Naive thymus-derived CD4-positive, alpha-beta T cell (primary cell): ENCODE measurements around the gene U2AF2. TPM values are rescaled to one million over a fixed set of nuclear protein-coding genes. Genes with fewer than 3 reads are reported as not detected.

Experiments used
- ATAC-seq: fragments of 150-1000 bp; cut with Tn5 transposase; 2 replicates; pipeline ENCODE4 v1.10.0; 2021; ENCODE audit warnings: mild to moderate bottlenecking, moderate library complexity
- CTCF ChIA-PET: fragments of 350-600 bp; sonication (Branson Sonifier 250); formaldehyde crosslinking; loops from one replicate; lab custom pipeline; 2021; ENCODE audit warnings: antibody characterized with exemption; lab: Charles Lee
- POLR2A ChIA-PET: fragments of 350-600 bp; sonication (Branson Sonifier 250); formaldehyde crosslinking; loops from one replicate; lab custom pipeline; 2021; ENCODE audit warnings: antibody characterized with exemption, inconsistent platforms; lab: Charles Lee
- DNase-seq, 9 donors: peaks; one replicate each; pipeline versions ENCODE4 v3.0.0 to v3.0.0-alpha.2; 2020 to 2022; ENCODE audit warnings: mixed read lengths in 1 of 9
- H3K27ac ChIP-seq: one replicate; pipeline ENCODE4 v1.7.0; 2013; ENCODE audit warnings: mild to moderate bottlenecking, low read depth, low read length, moderate library complexity
- H3K27me3 ChIP-seq, 2 donors: one replicate each; pipeline ENCODE4 v1.7.0; 2013; ENCODE audit warnings: low read length in 2 of 2, mild to moderate bottlenecking in 2 of 2, moderate library complexity in 2 of 2; ENCODE audit not compliant: control insufficient read depth in 2 of 2, insufficient read depth in 2 of 2
- H3K36me3 ChIP-seq, 3 experiments: 1 replicate in 2 of 3; 2 replicates in 1 of 3; pipeline ENCODE4 v1.7.0; 2013; ENCODE audit warnings: low read length in 3 of 3, mild to moderate bottlenecking in 3 of 3, moderate library complexity in 1 of 3; ENCODE audit not compliant: insufficient read depth in 3 of 3, control insufficient read depth in 2 of 3
- H3K4me1 ChIP-seq, 2 donors: one replicate each; pipeline ENCODE4 v1.7.0; 2013; ENCODE audit warnings: low read length in 2 of 2, mild to moderate bottlenecking in 2 of 2, moderate library complexity in 1 of 2; ENCODE audit not compliant: control insufficient read depth in 2 of 2, insufficient read depth in 2 of 2
- H3K4me3 ChIP-seq: 2 replicates; pipeline ENCODE4 v1.7.0; 2013; ENCODE audit warnings: mild to moderate bottlenecking, low read length
- H3K9me3 ChIP-seq, 3 experiments: 1 replicate in 2 of 3; 2 replicates in 1 of 3; pipeline ENCODE4 v1.7.0; 2013; ENCODE audit warnings: low read length in 3 of 3; ENCODE audit not compliant: control insufficient read depth in 2 of 3
- H3K27ac Mint-ChIP-seq, 9 donors: one replicate each; pipeline ENCODE4 v1.8.0; 2020 to 2022; ENCODE audit warnings: mixed read lengths in 9 of 9, mild to moderate bottlenecking in 8 of 9, moderate library complexity in 5 of 9, inconsistent platforms in 2 of 9
- H3K27me3 Mint-ChIP-seq, 5 donors: one replicate each; pipeline ENCODE4 v1.8.0; 2021 to 2022; ENCODE audit warnings: mixed read lengths in 5 of 5, mild to moderate bottlenecking in 1 of 5
- H3K36me3 Mint-ChIP-seq, 5 donors: one replicate each; pipeline ENCODE4 v1.8.0; 2020 to 2022; ENCODE audit warnings: mixed read lengths in 5 of 5, mild to moderate bottlenecking in 3 of 5, inconsistent platforms in 1 of 5
- H3K4me1 Mint-ChIP-seq, 7 donors: one replicate each; pipeline ENCODE4 v1.8.0; 2020 to 2022; ENCODE audit warnings: mixed read lengths in 7 of 7, mild to moderate bottlenecking in 3 of 7, inconsistent platforms in 1 of 7
- H3K4me3 Mint-ChIP-seq, 10 donors: one replicate each; pipeline ENCODE4 v1.8.0; 2020 to 2022; ENCODE audit warnings: mild to moderate bottlenecking in 10 of 10, mixed read lengths in 10 of 10, moderate library complexity in 6 of 10, inconsistent platforms in 2 of 10
- H3K9me3 Mint-ChIP-seq, 11 donors: one replicate each; pipeline ENCODE4 v1.8.0; 2020 to 2022; ENCODE audit warnings: mixed read lengths in 11 of 11, mild to moderate bottlenecking in 4 of 11, inconsistent platforms in 1 of 11, moderate library complexity in 1 of 11
- intact Hi-C, 2 donors: fragments of 100-400 bp; cut with micrococcal nuclease; formaldehyde crosslinking; loops; one replicate each; pipeline ENCODE4 v1.15.1; 2023
- polyA plus RNA-seq, 2 donors: library from polyadenylated mRNA; unstranded; fragments of 300-500 nt; fragmentation: Illumina TruSeq; gene quantifications; one replicate each; pipeline ENCODE4 v1.2.3, GENCODE V29; 2021
- total RNA-seq, 6 experiments: library from RNA in 5 of 6; stranded (reverse) in 5 of 6; gene quantifications; 1 replicate in 5 of 6; 2 replicates in 1 of 6; pipeline ENCODE4 v1.2.3 and lab custom pipeline; 2021 to 2026

U2AF2 gene
- total and polyA plus RNA-seq, 7 experiments from 2014 or later: 5.7 to 284 (median 256) TPM

GRCh38 chr19:55697698-55698097 lies 42.9 kb downstream of the U2AF2 start:
- peaks cover 0 to 58% (median 0%) of the 10 kb centered on the region in 3 experiments for H3K36me3 ChIP-seq
- peaks cover 0 to 19% (median 8%) of the 10 kb centered on the region in 5 donors for H3K36me3 Mint-ChIP-seq
- no peaks in the 10 kb centered on the region for H3K4me1 ChIP-seq
- H3K27ac ChIP-seq: no peak overlapping the region
- CTCF ChIA-PET: no interaction called here
- no peak overlapping the region for H3K4me3 Mint-ChIP-seq
- H3K27me3 Mint-ChIP-seq: no peaks in the 10 kb centered on the region
- intact Hi-C loops: no loop called here
- no peak overlapping the region for H3K4me3 ChIP-seq
- ATAC-seq (no peak), DNase-seq (no peak)
- H3K9me3 ChIP-seq: no peaks in the 10 kb centered on the region
- H3K9me3 Mint-ChIP-seq: peaks cover 0 to 1% (median 0%) of the 10 kb centered on the region in 11 donors
- H3K27me3 ChIP-seq: no peaks in the 10 kb centered on the region
- POLR2A ChIA-PET: interaction anchor here (1.1 kb wide), 1 partner anchor 27 kb away, joined by 3 read pairs; no protein-coding TSS in a partner anchor
- peaks cover 0 to 7% (median 0%) of the 10 kb centered on the region in 7 donors for H3K4me1 Mint-ChIP-seq
- peak overlapping the region in 2 of 9 donors; percentile 14 to 74 for H3K27ac Mint-ChIP-seq

DNA sequence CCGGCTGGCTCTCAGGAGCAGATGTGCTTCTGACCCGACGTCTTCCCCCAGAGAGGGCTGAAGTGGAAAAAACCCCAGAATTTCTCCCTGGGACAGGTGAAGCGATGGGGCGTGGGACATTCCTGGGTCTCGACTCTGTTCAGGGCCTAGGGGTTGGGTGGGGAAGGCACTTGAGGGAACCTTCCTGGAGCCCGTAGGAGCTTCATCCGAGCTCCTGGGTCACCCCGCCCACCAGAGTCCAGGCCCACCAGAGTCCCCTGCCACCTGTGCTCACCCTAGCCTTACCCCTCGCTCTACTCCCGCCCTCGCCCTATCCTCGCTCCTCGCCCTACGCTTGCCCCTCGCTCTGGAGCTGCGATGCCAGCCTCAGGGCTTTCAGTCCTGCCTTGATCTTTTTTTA lies 43.4 kb downstream of the U2AF2 start:
- Histone ChIP-seq H3K36me3 (peaks cover 0 to 52% (median 0%) of the 10 kb centered on the region in 3 experiments), H3K27ac (no peak overlapping the region), H3K4me3 (no peak overlapping the region), H3K27me3 (no peaks in the 10 kb centered on the region), H3K4me1 (no peaks in the 10 kb centered on the region), H3K9me3 (no peaks in the 10 kb centered on the region)
- Mint-ChIP-seq H3K36me3 (peaks cover 0 to 16% (median 8%) of the 10 kb centered on the region in 5 donors), H3K27ac (no peak overlapping the region), H3K27me3 (no peaks in the 10 kb centered on the region), H3K4me1 (peaks cover 0 to 7% (median 0%) of the 10 kb centered on the region in 7 donors), H3K4me3 (no peak overlapping the region), H3K9me3 (peaks cover 0 to 1% (median 0%) of the 10 kb centered on the region in 11 donors)
- ATAC-seq (no peak), DNase-seq (no peak)
- ChIA-PET POLR2A (interaction anchor here (1.1 kb wide), 1 partner anchor 27 kb away, joined by 3 read pairs; no protein-coding TSS in a partner anchor), CTCF (no interaction called here)
- intact Hi-C loops: no loop called here

DNA sequence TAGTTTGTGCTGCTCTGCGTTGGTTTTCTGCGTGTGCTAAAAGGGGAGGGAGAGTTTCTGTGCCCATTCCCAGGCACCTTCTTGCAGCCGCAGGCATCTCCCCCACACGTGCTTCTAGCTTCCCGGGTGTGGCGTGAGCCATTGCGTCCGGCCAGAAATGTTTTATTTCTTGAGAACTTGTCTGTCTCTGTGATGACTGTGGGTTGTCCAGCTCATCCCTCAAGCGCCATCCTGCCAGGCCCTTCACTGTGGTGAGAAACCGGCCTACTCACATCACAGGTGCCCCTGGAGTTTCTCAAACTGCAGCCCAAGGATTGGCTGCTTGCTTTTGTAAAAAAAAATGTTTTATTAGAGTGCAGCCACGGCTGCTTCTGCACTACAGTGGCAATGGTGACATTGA lies 44.4 kb downstream of the U2AF2 start:
- ATAC-seq (no peak), DNase-seq (no peak)
- Mint-ChIP-seq H3K4me3 (no peak overlapping the region), H3K36me3 (peaks cover 0 to 13% (median 5%) of the 10 kb centered on the region in 5 donors), H3K9me3 (peaks cover 0 to 1% (median 0%) of the 10 kb centered on the region in 11 donors), H3K27me3 (no peaks in the 10 kb centered on the region), H3K4me1 (peaks cover 0 to 9% (median 4%) of the 10 kb centered on the region in 7 donors), H3K27ac (no peak overlapping the region)
- no peaks in the 10 kb centered on the region for H3K9me3 ChIP-seq
- intact Hi-C loops: no loop called here
- no peak overlapping the region for H3K27ac ChIP-seq
- no peaks in the 10 kb centered on the region for H3K4me1 ChIP-seq
- ChIA-PET CTCF (no interaction called here), POLR2A (no interaction called here)
- H3K27me3 ChIP-seq: no peaks in the 10 kb centered on the region
- no peak overlapping the region for H3K4me3 ChIP-seq
- peaks cover 0 to 42% (median 0%) of the 10 kb centered on the region in 3 experiments for H3K36me3 ChIP-seq

DNA sequence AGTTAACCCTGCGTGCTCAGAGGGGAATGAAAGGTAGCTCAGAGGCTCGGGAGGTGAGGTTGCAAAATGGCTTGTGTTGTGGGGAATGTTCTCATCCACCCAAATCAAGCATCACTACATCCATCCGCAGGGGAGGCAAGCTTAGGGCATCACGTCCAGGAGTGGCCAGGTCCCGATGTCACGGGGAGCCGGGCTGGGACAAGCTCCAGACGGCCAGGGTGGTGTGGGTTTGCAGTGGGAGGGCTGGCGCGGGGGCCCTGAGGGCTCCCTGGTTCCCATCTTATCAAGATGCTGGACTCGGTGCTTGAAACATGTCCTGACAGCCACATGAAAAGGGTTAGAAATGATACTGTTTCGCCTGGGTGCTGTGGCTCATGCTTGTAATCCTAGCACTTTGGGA lies 46.0 kb downstream of the U2AF2 start:
- Histone ChIP-seq H3K27me3 (no peaks in the 10 kb centered on the region), H3K36me3 (peaks cover 0 to 27% (median 0%) of the 10 kb centered on the region in 3 experiments), H3K27ac (no peak overlapping the region), H3K4me3 (no peak overlapping the region), H3K9me3 (no peaks in the 10 kb centered on the region), H3K4me1 (no peaks in the 10 kb centered on the region)
- ATAC-seq: no peak
- peaks cover 0 to 22% (median 13%) of the 10 kb centered on the region in 5 donors for H3K36me3 Mint-ChIP-seq
- no peak overlapping the region for H3K4me3 Mint-ChIP-seq
- no peak overlapping the region for H3K27ac Mint-ChIP-seq
- H3K9me3 Mint-ChIP-seq: peaks cover 0 to 2% (median 0%) of the 10 kb centered on the region in 11 donors
- intact Hi-C loops: no loop called here
- POLR2A ChIA-PET: interaction anchor here (0.6 kb wide), 1 partner anchor 23 kb away, joined by 3 read pairs; no protein-coding TSS in a partner anchor
- CTCF ChIA-PET: no interaction called here
- H3K4me1 Mint-ChIP-seq: peaks cover 0 to 13% (median 4%) of the 10 kb centered on the region in 7 donors
- no peak for DNase-seq
- H3K27me3 Mint-ChIP-seq: no peaks in the 10 kb centered on the region

DNA sequence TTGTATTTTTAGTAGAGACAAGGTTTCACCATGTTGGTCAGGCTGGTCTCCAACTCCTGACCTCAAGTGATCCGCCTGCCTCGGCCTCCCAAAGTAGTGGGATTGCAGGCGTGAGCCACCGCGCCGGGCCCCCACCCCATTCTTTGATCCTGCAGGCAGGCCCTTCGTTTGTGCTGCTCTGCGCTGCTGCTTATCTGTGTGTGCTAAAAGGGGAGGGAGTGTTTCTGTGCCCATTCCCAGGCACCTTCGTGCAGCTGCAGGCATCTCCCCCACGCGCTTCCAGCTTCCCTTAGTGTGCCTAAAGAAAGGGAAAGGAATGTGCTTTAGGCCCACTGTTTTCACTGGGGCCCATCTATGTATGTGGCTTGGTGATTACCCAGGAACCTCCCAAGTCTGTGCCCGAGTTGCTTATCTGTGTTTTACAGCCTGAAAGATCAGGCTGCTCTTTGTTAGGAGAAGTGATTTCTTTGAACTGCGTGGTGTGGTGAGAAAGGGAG lies 47.3 kb downstream of the U2AF2 start:
- CTCF ChIA-PET: no interaction called here
- no peaks in the 10 kb centered on the region for H3K27me3 Mint-ChIP-seq

DNA sequence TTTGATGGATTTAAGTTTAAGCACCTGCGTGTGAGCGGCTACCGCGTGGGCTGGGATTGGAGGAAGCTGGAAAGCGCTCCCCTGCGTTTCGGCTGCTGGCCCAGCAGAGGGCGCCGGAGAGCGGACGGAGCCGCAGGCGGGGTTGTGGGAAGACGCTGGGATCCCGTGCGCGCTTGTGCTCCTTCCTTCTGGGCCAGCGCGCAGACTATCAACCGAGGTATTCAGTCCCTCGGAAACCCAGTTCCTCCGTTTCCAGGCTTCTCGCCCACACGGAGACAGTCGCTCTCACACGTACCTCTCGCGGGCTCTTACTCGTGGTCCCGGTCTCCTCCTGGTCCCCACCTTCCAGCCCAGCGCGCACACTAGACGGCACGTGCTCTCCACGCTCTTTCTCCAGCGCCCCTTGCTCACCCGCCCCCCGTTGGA lies 49.0 kb downstream of the U2AF2 start:
- intact Hi-C loops: no loop called here
- Histone ChIP-seq H3K27me3 (no peaks in the 10 kb centered on the region), H3K9me3 (no peaks in the 10 kb centered on the region), H3K36me3 (peaks cover 0 to 6% (median 0%) of the 10 kb centered on the region in 3 experiments), H3K27ac (no peak overlapping the region), H3K4me1 (no peaks in the 10 kb centered on the region), H3K4me3 (no peak overlapping the region)
- peaks cover 0 to 7% (median 4%) of the 10 kb centered on the region in 7 donors for H3K4me1 Mint-ChIP-seq
- H3K9me3 Mint-ChIP-seq: peaks cover 0 to 2% (median 0%) of the 10 kb centered on the region in 11 donors
- ATAC-seq: peak; percentile 61
- H3K27me3 Mint-ChIP-seq: no peaks in the 10 kb centered on the region
- no peak overlapping the region for H3K4me3 Mint-ChIP-seq
- DNase-seq: peak in 6 of 9 donors; percentile 4 to 70 (median 26)
- peaks cover 0 to 22% (median 13%) of the 10 kb centered on the region in 5 donors for H3K36me3 Mint-ChIP-seq
- ChIA-PET POLR2A (interaction anchor here (0.6 kb wide), 1 partner anchor 22 kb away, joined by 3 read pairs; no protein-coding TSS in a partner anchor), CTCF (no interaction called here)
- peak overlapping the region in 1 of 9 donors; percentile 10 for H3K27ac Mint-ChIP-seq

More for the DNA sequence above, 47.3 kb downstream of the U2AF2 start:
- peaks cover 0 to 13% (median 0%) of the 10 kb centered on the region in 3 experiments for H3K36me3 ChIP-seq
- no peak overlapping the region for H3K4me3 ChIP-seq
- intact Hi-C loops: no loop called here
- Mint-ChIP-seq H3K4me3 (peak overlapping the region in 1 of 10 donors; percentile 4), H3K9me3 (peaks cover 0 to 2% (median 0%) of the 10 kb centered on the region in 11 donors), H3K36me3 (peaks cover 0 to 22% (median 13%) of the 10 kb centered on the region in 5 donors), H3K4me1 (peaks cover 0 to 10% (median 4%) of the 10 kb centered on the region in 7 donors), H3K27ac (peak overlapping the region in 1 of 9 donors; percentile 30)
- DNase-seq (peak in 1 of 9 donors; percentile 6), ATAC-seq (no peak)
- H3K27me3 ChIP-seq: no peaks in the 10 kb centered on the region
- no peaks in the 10 kb centered on the region for H3K9me3 ChIP-seq
- POLR2A ChIA-PET: no interaction called here
- H3K4me1 ChIP-seq: no peaks in the 10 kb centered on the region
- H3K27ac ChIP-seq: no peak overlapping the region
